ENCODE measurements around the gene CIAO2B.

Gene CIAO2B

DNA sequence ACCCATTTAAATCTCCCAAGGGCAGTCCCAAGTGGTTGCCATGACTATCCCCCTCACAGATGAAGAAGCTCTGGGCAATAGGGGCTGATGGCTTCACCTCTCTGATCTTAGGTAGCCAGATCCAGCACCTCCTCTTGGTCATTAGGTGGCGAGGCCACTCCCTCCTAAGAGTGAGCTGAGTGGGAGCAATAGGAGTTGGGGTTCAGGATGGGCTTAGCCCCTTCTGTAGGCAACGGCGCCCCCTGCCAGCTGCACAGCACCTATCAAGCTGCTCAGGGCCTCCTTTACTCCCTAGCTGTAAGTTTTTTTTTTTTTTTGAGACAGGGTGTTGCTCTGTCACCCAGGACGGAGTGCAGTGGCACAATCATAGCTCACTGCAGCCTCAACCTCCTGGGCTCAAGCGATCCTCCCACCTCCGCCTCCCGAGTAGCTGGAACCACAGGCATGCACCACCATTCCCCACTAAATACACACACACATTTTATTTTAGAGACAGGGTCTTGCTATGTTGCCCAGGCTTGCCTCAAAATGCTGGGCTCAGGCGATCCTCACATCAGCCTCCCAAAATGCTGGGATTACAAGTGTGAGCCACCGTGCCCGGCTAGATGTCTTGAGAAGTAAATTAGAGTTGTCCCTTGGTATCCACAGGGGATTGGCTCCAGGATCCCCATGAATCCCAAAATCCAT, 5.4 kb downstream of the CIAO2B start:
- Histone ChIP-seq H3K27ac (ENCODE audit: low read depth in 2 of 2, low read length in 2 of 2) (no peak overlapping the region), H3K36me3 (ENCODE audit: control insufficient read depth in 2 of 2, insufficient read depth in 2 of 2, low read length in 2 of 2) (peaks cover 4 to 15% of the 10 kb centered on the region in 2 donors), H3K4me3 (ENCODE audit: low read length in 2 of 2) (no peak overlapping the region), H3K4me1 (ENCODE audit: control insufficient read depth in 2 of 2, insufficient read depth in 2 of 2, low read length in 2 of 2) (peaks cover 22 to 24% of the 10 kb centered on the region in 2 donors), H3K27me3 (ENCODE audit: control insufficient read depth in 2 of 2, insufficient read depth in 2 of 2, low read length in 2 of 2) (peaks cover 3 to 7% of the 10 kb centered on the region in 2 donors), H3K9me3 (ENCODE audit: control insufficient read depth in 2 of 2, low read length in 2 of 2) (no peaks in the 10 kb centered on the region), H3K9ac (ENCODE audit: low read depth in 1 of 2, low read length in 2 of 2) (no peak overlapping the region)

DNA sequence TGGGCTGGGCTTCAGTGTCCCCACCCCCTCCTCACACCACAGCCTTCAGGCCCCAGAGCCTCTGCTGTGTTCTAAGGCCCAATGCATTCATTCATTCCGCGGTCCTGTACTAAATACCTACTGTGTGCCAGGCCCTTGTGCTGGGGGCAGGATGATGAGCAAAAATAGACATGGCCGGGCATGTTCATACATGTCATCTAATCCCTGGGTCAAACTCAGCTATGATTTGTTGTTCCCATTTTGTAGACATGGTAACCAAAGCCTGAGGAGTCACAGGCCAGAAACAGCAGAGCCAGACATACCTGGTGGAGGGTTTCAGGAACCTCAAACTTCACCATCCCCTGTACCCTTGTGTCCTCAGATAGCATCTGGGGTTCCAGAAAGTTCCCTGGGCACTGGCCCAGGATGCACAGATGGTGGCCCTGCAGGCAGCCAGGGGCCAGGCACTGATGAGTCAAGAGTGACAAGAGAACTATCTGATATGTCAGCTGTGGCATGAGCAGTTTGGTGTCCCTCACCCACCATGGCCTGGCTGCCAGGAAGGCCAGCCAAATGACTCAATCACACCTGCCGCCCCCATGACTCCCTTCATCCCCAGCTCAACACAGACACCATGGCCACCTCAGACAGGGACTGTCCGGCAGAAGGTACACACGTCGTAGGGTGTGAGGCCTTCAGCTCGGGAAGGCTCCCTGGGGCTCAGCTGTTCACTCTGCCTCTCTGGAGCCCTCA, 6.1 kb downstream of the CIAO2B start:
- Histone ChIP-seq H3K9ac (ENCODE audit: low read depth in 1 of 2, low read length in 2 of 2) (no peak overlapping the region), H3K9me3 (ENCODE audit: control insufficient read depth in 2 of 2, low read length in 2 of 2) (no peaks in the 10 kb centered on the region), H3K27me3 (ENCODE audit: control insufficient read depth in 2 of 2, insufficient read depth in 2 of 2, low read length in 2 of 2) (peaks cover 3 to 14% of the 10 kb centered on the region in 2 donors), H3K27ac (ENCODE audit: low read depth in 2 of 2, low read length in 2 of 2) (no peak overlapping the region), H3K4me1 (ENCODE audit: control insufficient read depth in 2 of 2, insufficient read depth in 2 of 2, low read length in 2 of 2) (peaks cover 18 to 23% of the 10 kb centered on the region in 2 donors), H3K36me3 (ENCODE audit: control insufficient read depth in 2 of 2, insufficient read depth in 2 of 2, low read length in 2 of 2) (peaks cover 4 to 15% of the 10 kb centered on the region in 2 donors), H3K4me3 (ENCODE audit: low read length in 2 of 2) (no peak overlapping the region)

DNA sequence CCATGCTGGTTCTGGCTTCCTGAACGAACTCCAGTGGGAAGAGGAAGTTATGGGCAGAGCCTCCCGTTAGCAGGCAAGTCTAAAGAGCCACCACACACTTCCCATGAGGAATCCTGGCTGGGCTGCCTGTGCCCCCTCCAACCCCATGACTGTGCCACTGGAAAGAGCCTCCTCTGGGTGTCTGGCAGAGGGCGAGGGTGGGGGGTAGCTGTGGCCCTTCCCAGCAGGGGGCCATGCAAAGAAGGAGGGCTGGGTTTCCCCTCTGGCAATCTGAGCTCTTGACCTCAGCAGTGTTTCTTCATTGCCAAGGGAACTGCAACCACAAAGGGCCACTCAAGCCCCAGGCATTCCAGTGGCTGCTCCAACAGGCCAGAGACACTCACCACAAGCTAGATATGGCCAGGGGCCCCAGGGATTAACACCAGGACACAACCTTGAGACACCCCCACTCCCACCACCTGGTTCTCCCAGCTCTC, 7.2 kb downstream of the CIAO2B start:
- Histone ChIP-seq H3K27me3 (ENCODE audit: control insufficient read depth in 2 of 2, insufficient read depth in 2 of 2, low read length in 2 of 2) (peaks cover 3 to 14% of the 10 kb centered on the region in 2 donors), H3K9me3 (ENCODE audit: control insufficient read depth in 2 of 2, low read length in 2 of 2) (no peaks in the 10 kb centered on the region), H3K4me1 (ENCODE audit: control insufficient read depth in 2 of 2, insufficient read depth in 2 of 2, low read length in 2 of 2) (peaks cover 12 to 18% of the 10 kb centered on the region in 2 donors), H3K36me3 (ENCODE audit: control insufficient read depth in 2 of 2, insufficient read depth in 2 of 2, low read length in 2 of 2) (peaks cover 0 to 7% of the 10 kb centered on the region in 2 donors), H3K9ac (ENCODE audit: low read depth in 1 of 2, low read length in 2 of 2) (no peak overlapping the region), H3K4me3 (ENCODE audit: low read length in 2 of 2) (no peak overlapping the region), H3K27ac (ENCODE audit: low read depth in 2 of 2, low read length in 2 of 2) (no peak overlapping the region)

DNA sequence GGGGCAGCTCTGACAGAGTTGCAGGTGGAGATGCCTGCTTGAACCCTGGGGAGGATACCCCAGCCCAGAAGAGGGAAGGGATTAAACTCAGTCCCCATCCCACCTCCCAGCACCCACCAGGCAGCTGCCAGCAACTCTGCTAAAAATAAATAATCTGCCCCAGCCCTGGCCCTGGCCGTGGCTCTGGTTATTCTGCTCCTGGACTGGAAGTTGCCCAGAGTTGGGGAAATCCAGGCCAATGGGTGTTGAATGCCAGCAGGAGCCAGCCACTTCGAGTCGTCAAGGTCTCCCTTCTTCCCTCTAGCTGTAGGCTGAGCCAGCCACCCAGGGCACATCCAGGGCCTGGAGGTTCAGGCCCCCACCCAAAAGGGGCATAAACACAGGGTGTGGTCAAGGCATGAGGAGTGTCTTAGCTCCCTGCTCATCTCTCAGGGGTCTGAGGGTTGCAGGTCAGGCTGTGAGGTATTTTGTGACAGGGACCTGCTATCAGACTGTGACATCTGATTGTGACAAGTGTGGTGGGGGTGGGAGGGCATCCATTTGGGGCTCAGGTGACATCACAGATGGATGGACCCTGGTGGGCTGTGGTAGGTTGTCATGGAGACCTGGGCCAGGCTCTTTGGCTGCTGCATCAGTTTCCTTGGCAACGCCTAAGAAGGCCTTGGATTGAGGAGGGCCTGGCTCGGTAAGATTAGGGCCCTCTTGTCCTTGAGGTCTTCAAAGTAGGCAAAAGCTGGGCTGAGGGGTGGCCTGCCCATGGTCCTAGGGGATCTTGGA, 7.8 kb downstream of the CIAO2B start:
- Histone ChIP-seq H3K4me1 (ENCODE audit: control insufficient read depth in 2 of 2, insufficient read depth in 2 of 2, low read length in 2 of 2) (peaks cover 16 to 18% of the 10 kb centered on the region in 2 donors), H3K9ac (ENCODE audit: low read depth in 1 of 2, low read length in 2 of 2) (no peak overlapping the region), H3K9me3 (ENCODE audit: control insufficient read depth in 2 of 2, low read length in 2 of 2) (no peaks in the 10 kb centered on the region), H3K4me3 (ENCODE audit: low read length in 2 of 2) (no peak overlapping the region), H3K27me3 (ENCODE audit: control insufficient read depth in 2 of 2, insufficient read depth in 2 of 2, low read length in 2 of 2) (peaks cover 3 to 14% of the 10 kb centered on the region in 2 donors), H3K27ac (ENCODE audit: low read depth in 2 of 2, low read length in 2 of 2) (peak overlapping the region in 1 of 2 donors; percentile 43), H3K36me3 (ENCODE audit: control insufficient read depth in 2 of 2, insufficient read depth in 2 of 2, low read length in 2 of 2) (peaks cover 0 to 3% of the 10 kb centered on the region in 2 donors)

DNA sequence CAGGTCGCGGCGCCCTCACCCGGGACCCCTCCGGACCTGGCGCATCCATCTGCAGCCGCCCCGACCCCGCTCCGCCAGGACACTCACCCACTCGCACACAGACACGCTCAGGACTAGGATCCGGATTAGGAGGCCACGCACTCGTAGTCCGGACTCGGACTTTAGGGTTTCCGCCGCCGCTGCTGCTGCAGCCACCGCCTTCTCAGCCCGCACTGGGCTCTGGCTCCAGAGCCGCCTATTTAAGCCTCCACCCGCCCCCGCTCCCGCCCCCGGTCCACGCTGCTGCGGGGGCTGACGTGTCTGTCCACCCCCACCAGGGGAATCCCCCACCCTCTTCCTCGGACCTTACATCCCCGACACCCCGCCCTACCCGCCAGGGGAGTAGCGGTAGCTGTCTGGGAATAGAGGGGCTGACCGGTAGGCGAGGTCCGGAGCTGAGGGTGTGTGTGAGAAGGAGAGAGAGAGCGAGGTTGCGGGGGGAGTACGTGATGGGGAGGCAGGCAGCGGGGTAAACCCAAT, 8.8 kb downstream of the CIAO2B start, which contains the start of gene RRAD:
TSS of gene RRAD (minus strand) at position 214 of the 519 bp plus-strand sequence. CDS start 356 bp downstream, outside the sequence.
- H3K27me3 ChIP-seq (ENCODE audit: control insufficient read depth in 2 of 2, insufficient read depth in 2 of 2, low read length in 2 of 2) = peaks cover 3 to 14% of the 10 kb centered on the region in 2 donors
- H3K27ac ChIP-seq (ENCODE audit: low read depth in 2 of 2, low read length in 2 of 2) = peak within 1 kb of the TSS; percentile 43 to 50
- H3K9me3 ChIP-seq (ENCODE audit: control insufficient read depth in 2 of 2, low read length in 2 of 2) = no peaks in the 10 kb centered on the region
- peak within 1 kb of the TSS; percentile 48 to 57 for H3K4me3 ChIP-seq (ENCODE audit: low read length in 2 of 2)
- peak within 1 kb of the TSS; percentile 24 to 61 for H3K9ac ChIP-seq (ENCODE audit: low read depth in 1 of 2, low read length in 2 of 2)
- H3K36me3 ChIP-seq (ENCODE audit: control insufficient read depth in 2 of 2, insufficient read depth in 2 of 2, low read length in 2 of 2) = peaks cover 0 to 3% of the 10 kb centered on the region in 2 donors
- H3K4me1 ChIP-seq (ENCODE audit: control insufficient read depth in 2 of 2, insufficient read depth in 2 of 2, low read length in 2 of 2) = peaks cover 16 to 18% of the 10 kb centered on the region in 2 donors

DNA sequence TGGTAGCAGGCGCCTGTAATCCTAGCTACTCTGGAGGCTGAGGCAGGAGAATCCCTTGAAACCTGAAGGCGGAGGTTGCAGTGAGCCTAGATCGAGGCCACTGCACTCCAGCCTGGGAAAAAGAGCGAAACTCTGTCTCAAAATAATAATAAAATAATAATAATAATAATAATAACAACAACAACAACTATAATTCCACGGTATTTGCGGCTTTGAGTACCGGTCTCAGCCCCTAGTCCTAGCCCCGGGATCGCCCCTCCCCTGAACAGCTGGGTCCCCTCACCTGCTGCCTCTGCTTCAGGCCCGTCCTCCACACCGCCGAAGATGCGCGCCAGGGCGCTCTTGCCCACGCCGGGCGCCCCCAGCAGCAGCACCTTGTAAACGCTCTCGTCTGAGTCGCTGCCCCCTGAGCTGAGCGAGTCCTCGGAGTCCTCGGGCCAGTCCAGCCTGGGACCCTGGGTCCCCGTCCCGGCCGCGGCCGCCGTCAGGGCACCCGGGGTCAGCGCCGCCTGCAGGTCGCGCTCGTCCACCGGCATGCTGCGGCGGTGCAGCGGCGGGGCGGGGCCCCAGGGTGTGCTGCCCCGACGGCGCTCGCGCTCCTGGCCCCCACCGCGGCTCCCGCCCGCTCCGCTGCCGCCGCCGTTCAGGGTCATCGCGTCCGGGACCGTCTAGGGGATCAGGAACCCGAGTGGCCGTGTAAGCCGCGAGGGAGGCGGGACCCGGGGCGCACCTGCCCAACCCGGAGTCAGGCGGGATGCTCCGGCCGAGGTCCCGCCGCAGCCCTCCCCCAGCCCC, 9.5 kb downstream of the CIAO2B start:
- H3K36me3 ChIP-seq (ENCODE audit: control insufficient read depth in 2 of 2, insufficient read depth in 2 of 2, low read length in 2 of 2) = no peaks in the 10 kb centered on the region
- peaks cover 3 to 14% of the 10 kb centered on the region in 2 donors for H3K27me3 ChIP-seq (ENCODE audit: control insufficient read depth in 2 of 2, insufficient read depth in 2 of 2, low read length in 2 of 2)
- H3K4me1 ChIP-seq (ENCODE audit: control insufficient read depth in 2 of 2, insufficient read depth in 2 of 2, low read length in 2 of 2) = peaks cover 16 to 18% of the 10 kb centered on the region in 2 donors
- H3K9me3 ChIP-seq (ENCODE audit: control insufficient read depth in 2 of 2, low read length in 2 of 2) = no peaks in the 10 kb centered on the region
- H3K4me3 ChIP-seq (ENCODE audit: low read length in 2 of 2) = peak overlapping the region; percentile 48 to 57
- H3K9ac ChIP-seq (ENCODE audit: low read depth in 1 of 2, low read length in 2 of 2) = peak overlapping the region; percentile 24 to 61
- H3K27ac ChIP-seq (ENCODE audit: low read depth in 2 of 2, low read length in 2 of 2) = peak overlapping the region; percentile 43 to 50

DNA sequence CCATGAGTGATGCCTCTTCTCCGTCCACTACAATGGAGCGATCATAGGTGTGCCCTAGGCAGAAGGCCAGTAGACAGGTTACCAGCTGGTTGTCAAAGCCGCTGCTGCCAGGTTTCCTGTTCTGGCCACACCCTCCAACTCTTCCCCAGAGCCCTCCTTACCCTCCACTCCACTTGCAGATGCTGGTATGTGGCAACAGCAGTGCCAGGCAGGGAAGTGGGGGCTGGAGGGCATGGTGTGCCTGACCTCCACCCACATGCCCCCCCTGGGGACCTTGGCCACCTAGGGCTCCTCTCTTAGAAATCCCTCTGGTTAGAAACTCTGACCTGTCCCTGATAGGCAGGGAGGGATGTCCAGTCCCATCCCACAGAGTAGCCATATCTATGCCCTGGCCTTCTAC, 10.3 kb downstream of the CIAO2B start:
- Histone ChIP-seq H3K27ac (ENCODE audit: low read depth in 2 of 2, low read length in 2 of 2) (no peak overlapping the region), H3K9ac (ENCODE audit: low read depth in 1 of 2, low read length in 2 of 2) (peak overlapping the region in 1 of 2 donors; percentile 19), H3K9me3 (ENCODE audit: control insufficient read depth in 2 of 2, low read length in 2 of 2) (no peaks in the 10 kb centered on the region), H3K4me1 (ENCODE audit: control insufficient read depth in 2 of 2, insufficient read depth in 2 of 2, low read length in 2 of 2) (peaks cover 16 to 19% of the 10 kb centered on the region in 2 donors), H3K27me3 (ENCODE audit: control insufficient read depth in 2 of 2, insufficient read depth in 2 of 2, low read length in 2 of 2) (peaks cover 3 to 14% of the 10 kb centered on the region in 2 donors), H3K4me3 (ENCODE audit: low read length in 2 of 2) (no peak overlapping the region), H3K36me3 (ENCODE audit: control insufficient read depth in 2 of 2, insufficient read depth in 2 of 2, low read length in 2 of 2) (no peaks in the 10 kb centered on the region)

DNA sequence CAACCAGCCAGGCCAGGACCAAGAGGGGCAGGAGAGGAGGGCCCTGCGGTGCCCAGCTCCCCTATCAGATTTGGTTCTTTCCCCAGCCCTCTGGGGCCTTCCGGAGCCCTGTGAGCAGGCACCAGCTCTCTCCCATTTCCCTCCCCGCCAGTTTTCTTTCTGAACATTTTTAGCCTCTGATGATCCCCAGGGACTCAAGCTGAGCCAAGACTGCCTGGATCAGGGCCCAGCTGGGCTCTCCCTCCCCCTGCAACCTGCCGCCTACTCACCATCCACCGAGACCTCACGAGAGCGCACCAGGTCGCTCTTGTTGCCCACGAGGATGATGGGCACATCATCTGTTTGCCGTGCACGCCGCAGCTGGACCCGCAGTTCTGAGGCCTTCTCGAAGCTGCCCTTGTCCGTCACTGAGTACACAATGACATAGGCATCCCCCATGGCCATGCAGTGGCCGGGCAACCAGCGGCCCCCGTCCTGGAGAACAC, 10.9 kb downstream of the CIAO2B start:
- Histone ChIP-seq H3K4me1 (ENCODE audit: control insufficient read depth in 2 of 2, insufficient read depth in 2 of 2, low read length in 2 of 2) (peaks cover 16 to 19% of the 10 kb centered on the region in 2 donors), H3K27me3 (ENCODE audit: control insufficient read depth in 2 of 2, insufficient read depth in 2 of 2, low read length in 2 of 2) (peaks cover 3 to 14% of the 10 kb centered on the region in 2 donors), H3K4me3 (ENCODE audit: low read length in 2 of 2) (no peak overlapping the region), H3K36me3 (ENCODE audit: control insufficient read depth in 2 of 2, insufficient read depth in 2 of 2, low read length in 2 of 2) (no peaks in the 10 kb centered on the region), H3K9me3 (ENCODE audit: control insufficient read depth in 2 of 2, low read length in 2 of 2) (no peaks in the 10 kb centered on the region), H3K9ac (ENCODE audit: low read depth in 1 of 2, low read length in 2 of 2) (no peak overlapping the region), H3K27ac (ENCODE audit: low read depth in 2 of 2, low read length in 2 of 2) (peak overlapping the region in 1 of 2 donors; percentile 16)
